HUES48 (cell line): ENCODE data around the gene SVEP1.

Experiments used
- H3K27ac ChIP-seq: one replicate; pipeline ENCODE4 v1.7.0; 2013; ENCODE audit warnings: low read depth, low read length, inconsistent platforms
- H3K27me3 ChIP-seq: 2 replicates; pipeline ENCODE4 v1.6.1; 2013; ENCODE audit warnings: mild to moderate bottlenecking, low read length; ENCODE audit not compliant: control insufficient read depth, insufficient read depth
- H3K36me3 ChIP-seq: 2 replicates; pipeline ENCODE4 v1.6.1; 2013; ENCODE audit warnings: low read length; ENCODE audit not compliant: control insufficient read depth, insufficient read depth
- H3K4me1 ChIP-seq: 2 replicates; pipeline ENCODE4 v1.6.1; 2013; ENCODE audit warnings: mild to moderate bottlenecking, low read length; ENCODE audit not compliant: control insufficient read depth, insufficient read depth
- H3K4me3 ChIP-seq: 2 replicates; pipeline ENCODE4 v1.5.1; 2013; ENCODE audit warnings: mild to moderate bottlenecking, low read depth, low read length
- H3K9ac ChIP-seq: 2 replicates; pipeline ENCODE4 v1.6.1; 2013; ENCODE audit warnings: mild to moderate bottlenecking, low read depth, low read length, moderate library complexity
- H3K9me3 ChIP-seq: 2 replicates; pipeline ENCODE4 v1.6.1; 2013; ENCODE audit warnings: low read length; ENCODE audit not compliant: control insufficient read depth, insufficient read depth

SVEP1 gene

DNA sequence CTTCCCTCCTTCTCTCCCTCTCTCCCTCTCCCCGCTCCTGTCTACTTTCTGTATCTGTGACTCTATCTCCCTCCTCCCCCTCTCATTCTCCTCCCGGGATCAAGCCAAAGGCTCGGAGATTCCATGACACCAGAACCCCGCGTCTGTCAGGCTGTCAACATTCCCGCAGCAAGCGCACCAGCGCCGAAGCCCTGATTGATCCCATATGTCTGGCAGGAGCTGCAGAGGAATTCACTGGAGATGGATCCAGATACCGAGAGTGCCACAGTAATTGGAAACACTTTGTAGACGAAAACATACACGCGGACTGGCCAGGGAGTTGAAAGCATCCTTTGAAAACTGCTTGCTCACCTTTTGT is 300 bp upstream of the SVEP1 start:
- peaks cover 23% of the 10 kb centered on the region for H3K4me1 ChIP-seq
- H3K27me3 ChIP-seq = peaks cover 56% of the 10 kb centered on the region
- no peak overlapping the region for H3K27ac ChIP-seq
- H3K9ac ChIP-seq = no peak overlapping the region
- H3K36me3 ChIP-seq = no peaks in the 10 kb centered on the region
- H3K4me3 ChIP-seq = peak overlapping the region; percentile 71
- no peaks in the 10 kb centered on the region for H3K9me3 ChIP-seq

DNA sequence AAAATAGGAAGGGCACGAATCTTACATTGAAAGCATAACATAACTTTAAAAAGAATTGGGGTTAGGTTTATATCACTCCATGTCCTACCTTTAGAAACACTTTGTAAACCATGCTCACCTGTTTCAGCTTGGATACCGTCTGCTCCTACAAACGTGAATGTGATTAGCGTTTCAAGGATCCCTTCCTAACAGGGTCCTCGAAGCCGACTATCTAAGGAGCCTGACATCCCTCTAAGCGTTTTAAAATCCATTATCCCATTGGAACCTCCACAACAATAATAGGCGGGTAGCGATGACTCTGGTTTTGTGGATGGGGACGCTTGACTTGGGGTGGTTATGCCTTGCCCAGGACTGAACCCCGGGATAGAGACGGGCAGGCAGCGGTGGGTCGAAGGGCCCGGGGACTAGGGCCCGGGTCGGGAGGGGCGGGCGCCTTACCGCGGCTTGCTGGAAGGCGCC is 937 bp downstream of the SVEP1 start:
- Histone ChIP-seq H3K9me3 (no peaks in the 10 kb centered on the region), H3K27me3 (peaks cover 56% of the 10 kb centered on the region), H3K4me1 (peaks cover 25% of the 10 kb centered on the region), H3K36me3 (no peaks in the 10 kb centered on the region), H3K9ac (no peak overlapping the region), H3K27ac (no peak overlapping the region), H3K4me3 (peak overlapping the region; percentile 71)

GRCh38 chr9:110575945-110576344 is 3.6 kb downstream of the SVEP1 start:
- no peaks in the 10 kb centered on the region for H3K36me3 ChIP-seq
- H3K4me1 ChIP-seq = peaks cover 17% of the 10 kb centered on the region
- H3K4me3 ChIP-seq = no peak overlapping the region
- no peak overlapping the region for H3K27ac ChIP-seq
- H3K9ac ChIP-seq = no peak overlapping the region
- H3K9me3 ChIP-seq = no peaks in the 10 kb centered on the region
- peaks cover 42% of the 10 kb centered on the region for H3K27me3 ChIP-seq

- H3K4me3 ChIP-seq = no peak overlapping the region
- no peak overlapping the region for H3K27ac ChIP-seq
- no peak overlapping the region for H3K9ac ChIP-seq
- H3K27me3 ChIP-seq = peaks cover 35% of the 10 kb centered on the region
- H3K4me1 ChIP-seq = peaks cover 9% of the 10 kb centered on the region; the same call in 1 of the 2 replicates
- H3K9me3 ChIP-seq = no peaks in the 10 kb centered on the region
- H3K36me3 ChIP-seq = no peaks in the 10 kb centered on the region
Measured at GRCh38 chr9:110575169-110575568, 4.4 kb downstream of the SVEP1 start.

- H3K36me3 ChIP-seq = no peaks in the 10 kb centered on the region
- H3K9ac ChIP-seq = no peak overlapping the region
- H3K4me3 ChIP-seq = no peak overlapping the region
- H3K27ac ChIP-seq = no peak overlapping the region
- no peaks in the 10 kb centered on the region for H3K9me3 ChIP-seq
- peaks cover 6% of the 10 kb centered on the region; the same call in 1 of the 2 replicates for H3K4me1 ChIP-seq
- H3K27me3 ChIP-seq = peaks cover 16% of the 10 kb centered on the region
Measured at GRCh38 chr9:110573305-110573704, 6.2 kb downstream of the SVEP1 start.

DNA sequence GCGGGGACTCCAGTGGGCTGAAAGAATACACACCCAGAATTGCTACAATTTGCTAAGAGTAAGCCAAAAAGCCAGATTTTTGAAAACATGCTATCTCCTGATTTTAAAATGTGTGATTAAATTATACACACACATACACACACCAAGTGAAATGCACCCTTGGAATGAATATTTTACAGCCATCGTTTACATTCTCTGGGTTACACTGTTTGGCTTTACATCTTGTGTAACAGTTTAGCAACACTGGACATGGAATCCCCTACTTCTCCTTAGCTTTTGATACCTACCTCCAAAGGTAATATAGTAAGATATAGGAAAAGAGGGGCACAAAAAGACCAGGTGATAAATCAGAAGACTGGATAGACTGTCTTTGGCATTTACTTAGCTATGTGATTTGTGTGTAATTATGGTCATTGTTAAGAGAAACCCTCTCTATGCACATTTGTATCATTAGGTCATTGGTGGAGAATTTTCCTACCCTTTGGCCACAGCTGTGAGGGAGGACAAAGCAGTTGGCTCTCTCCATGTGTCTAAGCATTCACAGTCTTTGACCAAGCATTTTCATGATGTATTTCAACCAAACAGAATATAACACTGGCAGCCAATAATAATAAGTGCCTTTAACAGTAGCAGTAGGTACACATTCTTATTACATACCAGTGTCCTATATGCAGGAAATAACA is 7.6 kb downstream of the SVEP1 start:
- Histone ChIP-seq H3K4me3 (no peak overlapping the region), H3K9me3 (no peaks in the 10 kb centered on the region), H3K4me1 (peaks cover 6% of the 10 kb centered on the region; the same call in 1 of the 2 replicates), H3K9ac (no peak overlapping the region), H3K36me3 (no peaks in the 10 kb centered on the region), H3K27me3 (peaks cover 2% of the 10 kb centered on the region; the same call in 1 of the 2 replicates), H3K27ac (no peak overlapping the region)

- Histone ChIP-seq H3K27me3 (no peaks in the 10 kb centered on the region), H3K9me3 (no peaks in the 10 kb centered on the region), H3K27ac (no peak overlapping the region), H3K4me3 (no peak overlapping the region), H3K9ac (no peak overlapping the region), H3K36me3 (no peaks in the 10 kb centered on the region), H3K4me1 (no peaks in the 10 kb centered on the region)
Measured at GRCh38 chr9:110566156-110566555, 13.4 kb downstream of the SVEP1 start.

DNA sequence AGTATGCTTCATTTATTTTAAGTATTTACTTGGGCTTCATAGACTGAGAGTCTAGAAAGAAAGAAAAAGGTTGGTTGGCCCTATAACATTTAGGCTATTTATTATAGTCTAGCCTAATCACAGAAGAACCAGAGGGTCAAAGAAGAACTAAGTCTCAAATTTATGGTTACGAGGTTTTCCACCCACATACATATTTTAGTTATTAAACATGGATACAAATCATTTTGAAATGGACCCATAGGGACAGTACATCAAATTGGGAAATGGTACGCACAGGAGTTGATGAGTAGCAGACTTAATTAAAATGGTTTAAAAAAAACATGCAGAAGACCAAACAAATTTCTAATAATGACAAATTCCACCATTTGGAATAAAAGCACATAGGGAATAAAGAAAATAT is 17.7 kb downstream of the SVEP1 start:
- Histone ChIP-seq H3K27ac (no peak overlapping the region), H3K4me3 (no peak overlapping the region), H3K9me3 (no peaks in the 10 kb centered on the region), H3K9ac (no peak overlapping the region), H3K36me3 (no peaks in the 10 kb centered on the region), H3K27me3 (no peaks in the 10 kb centered on the region), H3K4me1 (no peaks in the 10 kb centered on the region)

DNA sequence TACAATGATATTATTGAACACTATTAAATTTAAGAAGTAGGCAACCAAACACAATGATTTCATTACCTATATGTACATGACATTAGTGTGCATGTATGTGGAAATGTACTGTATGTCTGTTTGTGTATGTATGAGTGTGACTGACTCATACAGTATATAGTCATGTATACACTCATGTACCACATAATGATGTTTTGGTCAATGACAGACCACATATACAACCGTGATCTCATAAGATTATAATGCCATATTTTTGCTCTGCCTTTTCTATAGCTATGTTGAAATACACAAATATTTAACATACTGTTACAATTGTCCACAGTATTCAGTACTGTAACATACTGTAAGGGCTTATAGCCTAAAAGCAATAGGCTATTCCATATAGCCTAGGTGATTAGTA is 19.7 kb downstream of the SVEP1 start:
- H3K9ac ChIP-seq = no peak overlapping the region
- 0 out of 2 replicates have a peak, but pooled peaks cover 5% of the 10 kb centered on the region for H3K4me1 ChIP-seq
- no peaks in the 10 kb centered on the region for H3K27me3 ChIP-seq
- H3K4me3 ChIP-seq = no peak overlapping the region
- no peaks in the 10 kb centered on the region for H3K9me3 ChIP-seq
- no peaks in the 10 kb centered on the region for H3K36me3 ChIP-seq
- no peak overlapping the region for H3K27ac ChIP-seq

GRCh38 chr9:110555551-110556331 is 23.8 kb downstream of the SVEP1 start:
- H3K4me3 ChIP-seq = no peak overlapping the region
- H3K27ac ChIP-seq = no peak overlapping the region
- H3K9me3 ChIP-seq = no peaks in the 10 kb centered on the region
- no peaks in the 10 kb centered on the region for H3K27me3 ChIP-seq
- 0 out of 2 replicates have a peak, but pooled peaks cover 5% of the 10 kb centered on the region for H3K4me1 ChIP-seq
- no peak overlapping the region for H3K9ac ChIP-seq
- H3K36me3 ChIP-seq = no peaks in the 10 kb centered on the region

DNA sequence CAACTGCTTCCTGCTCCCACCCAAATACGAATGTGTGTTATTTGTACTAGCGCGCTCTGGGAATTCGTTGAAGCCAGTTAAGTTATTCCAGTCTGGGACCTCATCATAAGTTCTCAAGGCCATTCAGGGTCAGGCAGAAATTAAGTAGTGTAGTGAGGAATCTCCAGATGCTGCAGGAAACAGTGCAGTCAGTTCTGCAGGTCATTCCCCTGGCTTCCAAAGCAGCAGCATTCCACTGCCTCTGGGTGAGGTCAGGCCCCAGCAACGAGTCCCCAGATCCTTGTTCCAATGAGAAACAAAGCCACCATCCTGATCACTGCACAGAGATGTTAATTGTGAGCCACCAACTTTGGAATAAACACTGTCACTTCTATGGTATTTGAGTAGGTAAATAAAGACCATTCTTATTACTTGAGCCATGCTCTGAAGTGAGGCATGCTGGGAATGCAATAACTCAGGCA is 33.1 kb downstream of the SVEP1 start:
- Histone ChIP-seq H3K4me3 (no peak overlapping the region), H3K27ac (no peak overlapping the region), H3K9ac (no peak overlapping the region), H3K36me3 (no peaks in the 10 kb centered on the region), H3K4me1 (peaks cover 8% of the 10 kb centered on the region), H3K27me3 (no peaks in the 10 kb centered on the region), H3K9me3 (no peaks in the 10 kb centered on the region)
